Measurements from ENCODE around the gene RNF213. TPM values are rescaled to one million over a fixed set of nuclear protein-coding genes. Genes with fewer than 3 reads are reported as not detected.

The RNF213 gene
- total RNA-seq, 1 experiment from 2014 or later = 44.5 TPM

DNA sequence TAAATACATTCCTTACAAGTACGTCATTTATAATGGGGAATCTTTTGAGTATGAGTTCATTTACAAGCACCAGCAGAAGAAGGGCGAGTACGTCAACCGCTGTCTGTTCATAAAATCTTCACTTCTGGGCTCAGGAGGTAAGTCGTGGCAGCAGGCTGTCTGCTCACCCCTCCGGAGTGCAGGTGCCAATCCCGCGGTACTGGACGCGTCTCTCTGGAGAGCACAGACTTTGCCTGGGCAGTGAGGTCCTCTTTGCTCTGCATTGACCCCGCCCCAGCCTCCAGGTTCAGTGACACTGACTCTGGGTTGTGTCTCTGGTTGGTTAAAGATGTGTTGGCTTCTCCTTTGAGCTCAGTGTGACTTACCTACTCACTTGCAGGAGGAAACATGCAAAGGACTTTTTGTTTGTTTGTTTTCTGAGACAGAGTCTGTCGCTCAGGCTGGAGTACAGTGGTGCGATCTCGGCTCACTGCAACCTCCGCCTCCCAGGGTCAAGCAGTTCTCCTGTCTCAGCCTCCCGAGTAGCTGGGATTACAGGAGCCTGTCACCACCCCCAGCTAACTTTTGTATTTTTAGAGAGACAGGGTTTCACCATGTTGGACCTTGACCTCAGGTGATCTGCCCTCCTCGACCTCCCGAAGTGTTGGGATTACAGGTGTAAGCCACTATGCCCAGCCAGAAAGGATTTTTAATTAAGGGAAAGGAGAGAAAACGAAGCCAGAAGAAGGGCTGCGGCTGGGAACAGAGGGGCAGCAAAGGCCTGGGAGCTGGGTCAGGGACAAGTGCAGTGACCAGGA, 31.2 kb downstream of the RNF213 start:
- Histone ChIP-seq H3K9me3 (ENCODE audit: control insufficient read depth in 1 of 2, insufficient read depth in 1 of 2, low read depth in 1 of 2, low read length in 2 of 2) (no peaks in the 10 kb centered on the region), H3K27ac (ENCODE audit: low read depth, low read length) (no peak overlapping the region), H3K4me1 (ENCODE audit: control insufficient read depth in 1 of 2, insufficient read depth in 2 of 2, low read length in 2 of 2) (no peaks in the 10 kb centered on the region), H3K36me3 (ENCODE audit: control insufficient read depth in 1 of 2, insufficient read depth in 2 of 2, low read length in 2 of 2) (peaks cover 16 to 20% of the 10 kb centered on the region in 2 experiments; a peak in 2 of 4 replicates), H3K27me3 (ENCODE audit: insufficient read depth, low read length) (no peaks in the 10 kb centered on the region), H4K20me1 (ENCODE audit: insufficient read depth) (no peaks in the 10 kb centered on the region), H3K9ac (ENCODE audit: low read length) (no peak overlapping the region), H3K4me2 (ENCODE audit: low read length) (no peak overlapping the region), H3K4me3 (replicated peaks in 1 of 2; ENCODE audit: low read depth in 1 of 2, low read length in 2 of 2) (no peak overlapping the region), H2AFZ (ENCODE audit: low read depth, low read length, poor library complexity, severe bottlenecking) (no peak overlapping the region), H3K79me2 (ENCODE audit: insufficient read depth, low read length) (no peaks in the 10 kb centered on the region), H3K9me2 (ENCODE audit: insufficient read depth) (no peaks in the 10 kb centered on the region)
- CTCF ChIA-PET = no interaction called here
- intact Hi-C loops (cut with micrococcal nuclease) = no loop called here
- DNase-seq (ENCODE audit: low read depth, low spot score) (no peak), ATAC-seq (no peak)
- POLR2A ChIA-PET = no interaction called here
- no TSS peak for BruUV-seq (replicated peaks)
- RAD21 ChIA-PET (ENCODE audit: low non-redundant PET in 1 of 2, low total read pairs in 2 of 2, uncharacterized antibody in 2 of 2, unreplicated experiment in 2 of 2) = no interaction called here
- TF ChIP-seq, protein P1, sequence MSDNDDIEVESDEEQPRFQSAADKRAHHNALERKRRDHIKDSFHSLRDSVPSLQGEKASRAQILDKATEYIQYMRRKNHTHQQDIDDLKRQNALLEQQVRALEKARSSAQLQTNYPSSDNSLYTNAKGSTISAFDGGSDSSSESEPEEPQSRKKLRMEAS (IDR thresholded peaks at IDR 0.05) = no peak
- TF ChIP-seq TCF7L2 (IDR thresholded peaks at IDR 0.05; ENCODE audit: borderline replicate concordance, extremely low read depth, insufficient read depth, insufficient read length) (no peak), EGR1 (IDR thresholded peaks at IDR 0.05; ENCODE audit: low read depth) (no peak), ZFX (IDR thresholded peaks at IDR 0.05) (no peak), EZH2phosphoT487 (IDR thresholded peaks at IDR 0.05; ENCODE audit: borderline replicate concordance) (no peak), YY1 (IDR thresholded peaks at IDR 0.05; ENCODE audit: extremely low read depth, insufficient replicate concordance, low read depth, low read length) (no peak), ZNF274 (IDR thresholded peaks at IDR 0.05; ENCODE audit: low read depth, low read length) (no peak), SRF (IDR thresholded peaks at IDR 0.05; ENCODE audit: low read depth) (no peak), EZH2 (IDR thresholded peaks at IDR 0.05) (no peak), FOSL1 (IDR thresholded peaks at IDR 0.05; ENCODE audit: low read depth) (no peak), SP1 (IDR thresholded peaks at IDR 0.05; ENCODE audit: low read depth) (no peak)
- TF ChIP-seq, protein P2, sequence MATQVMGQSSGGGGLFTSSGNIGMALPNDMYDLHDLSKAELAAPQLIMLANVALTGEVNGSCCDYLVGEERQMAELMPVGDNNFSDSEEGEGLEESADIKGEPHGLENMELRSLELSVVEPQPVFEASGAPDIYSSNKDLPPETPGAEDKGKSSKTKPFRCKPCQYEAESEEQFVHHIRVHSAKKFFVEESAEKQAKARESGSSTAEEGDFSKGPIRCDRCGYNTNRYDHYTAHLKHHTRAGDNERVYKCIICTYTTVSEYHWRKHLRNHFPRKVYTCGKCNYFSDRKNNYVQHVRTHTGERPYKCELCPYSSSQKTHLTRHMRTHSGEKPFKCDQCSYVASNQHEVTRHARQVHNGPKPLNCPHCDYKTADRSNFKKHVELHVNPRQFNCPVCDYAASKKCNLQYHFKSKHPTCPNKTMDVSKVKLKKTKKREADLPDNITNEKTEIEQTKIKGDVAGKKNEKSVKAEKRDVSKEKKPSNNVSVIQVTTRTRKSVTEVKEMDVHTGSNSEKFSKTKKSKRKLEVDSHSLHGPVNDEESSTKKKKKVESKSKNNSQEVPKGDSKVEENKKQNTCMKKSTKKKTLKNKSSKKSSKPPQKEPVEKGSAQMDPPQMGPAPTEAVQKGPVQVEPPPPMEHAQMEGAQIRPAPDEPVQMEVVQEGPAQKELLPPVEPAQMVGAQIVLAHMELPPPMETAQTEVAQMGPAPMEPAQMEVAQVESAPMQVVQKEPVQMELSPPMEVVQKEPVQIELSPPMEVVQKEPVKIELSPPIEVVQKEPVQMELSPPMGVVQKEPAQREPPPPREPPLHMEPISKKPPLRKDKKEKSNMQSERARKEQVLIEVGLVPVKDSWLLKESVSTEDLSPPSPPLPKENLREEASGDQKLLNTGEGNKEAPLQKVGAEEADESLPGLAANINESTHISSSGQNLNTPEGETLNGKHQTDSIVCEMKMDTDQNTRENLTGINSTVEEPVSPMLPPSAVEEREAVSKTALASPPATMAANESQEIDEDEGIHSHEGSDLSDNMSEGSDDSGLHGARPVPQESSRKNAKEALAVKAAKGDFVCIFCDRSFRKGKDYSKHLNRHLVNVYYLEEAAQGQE (IDR thresholded peaks at IDR 0.05; ENCODE audit: low read depth) = no peak
- TF ChIP-seq, protein P3, sequence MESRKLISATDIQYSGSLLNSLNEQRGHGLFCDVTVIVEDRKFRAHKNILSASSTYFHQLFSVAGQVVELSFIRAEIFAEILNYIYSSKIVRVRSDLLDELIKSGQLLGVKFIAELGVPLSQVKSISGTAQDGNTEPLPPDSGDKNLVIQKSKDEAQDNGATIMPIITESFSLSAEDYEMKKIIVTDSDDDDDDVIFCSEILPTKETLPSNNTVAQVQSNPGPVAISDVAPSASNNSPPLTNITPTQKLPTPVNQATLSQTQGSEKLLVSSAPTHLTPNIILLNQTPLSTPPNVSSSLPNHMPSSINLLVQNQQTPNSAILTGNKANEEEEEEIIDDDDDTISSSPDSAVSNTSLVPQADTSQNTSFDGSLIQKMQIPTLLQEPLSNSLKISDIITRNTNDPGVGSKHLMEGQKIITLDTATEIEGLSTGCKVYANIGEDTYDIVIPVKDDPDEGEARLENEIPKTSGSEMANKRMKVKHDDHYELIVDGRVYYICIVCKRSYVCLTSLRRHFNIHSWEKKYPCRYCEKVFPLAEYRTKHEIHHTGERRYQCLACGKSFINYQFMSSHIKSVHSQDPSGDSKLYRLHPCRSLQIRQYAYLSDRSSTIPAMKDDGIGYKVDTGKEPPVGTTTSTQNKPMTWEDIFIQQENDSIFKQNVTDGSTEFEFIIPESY (IDR thresholded peaks at IDR 0.05; ENCODE audit: extremely low read depth, insufficient replicate concordance, low read length) = no peak
